Tibial nerve (tissue), 3 donors: Measurements from ENCODE around the gene PPAT.

Experiments used
- POLR2A ChIP-seq, 2 donors: fragments of 450-650 bp; IDR thresholded peaks; one replicate each; pipeline ENCODE4 v1.6.1; 2017; ENCODE audit warnings: antibody characterized with exemption in 2 of 2, mild to moderate bottlenecking in 2 of 2, moderate library complexity in 2 of 2
- TF ChIP-seq, protein P1 (sequence below), 5 experiments: fragments of 200-600 bp in 3 of 5; fragments of 450-650 bp in 2 of 5; sonication (generic) in 3 of 5; IDR thresholded peaks; one replicate each; pipeline ENCODE4 v1.5.1; 2016 to 2019; ENCODE audit warnings: antibody characterized with exemption in 5 of 5, mild to moderate bottlenecking in 3 of 5, moderate library complexity in 2 of 5

DNA sequence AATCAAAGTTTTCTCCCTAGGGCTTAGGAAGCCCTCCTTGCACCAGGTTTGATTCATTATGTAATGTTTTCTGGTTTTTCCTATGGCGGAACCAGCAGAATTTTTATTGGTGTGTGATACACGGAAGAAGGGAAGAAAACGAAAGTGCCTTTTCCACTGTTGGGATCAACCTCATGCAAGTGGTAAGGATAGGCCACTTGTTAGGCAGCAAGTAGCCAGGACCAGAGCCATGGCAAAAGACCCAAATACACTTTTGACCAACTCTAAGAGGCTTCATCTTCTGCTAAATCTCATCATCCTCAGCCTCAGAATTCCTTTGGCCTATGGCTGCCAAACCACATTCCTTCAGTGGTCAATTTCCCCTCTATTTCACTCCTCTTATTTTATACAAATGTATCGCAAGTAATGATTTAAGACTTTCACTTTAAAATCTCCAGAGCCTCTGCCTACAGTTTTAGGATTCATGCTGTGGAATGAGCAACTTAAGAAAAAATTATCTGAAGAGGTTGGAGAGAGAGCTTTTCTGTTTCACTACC lies 21.2 kb downstream of the PPAT start:
- TF ChIP-seq, protein P1, sequence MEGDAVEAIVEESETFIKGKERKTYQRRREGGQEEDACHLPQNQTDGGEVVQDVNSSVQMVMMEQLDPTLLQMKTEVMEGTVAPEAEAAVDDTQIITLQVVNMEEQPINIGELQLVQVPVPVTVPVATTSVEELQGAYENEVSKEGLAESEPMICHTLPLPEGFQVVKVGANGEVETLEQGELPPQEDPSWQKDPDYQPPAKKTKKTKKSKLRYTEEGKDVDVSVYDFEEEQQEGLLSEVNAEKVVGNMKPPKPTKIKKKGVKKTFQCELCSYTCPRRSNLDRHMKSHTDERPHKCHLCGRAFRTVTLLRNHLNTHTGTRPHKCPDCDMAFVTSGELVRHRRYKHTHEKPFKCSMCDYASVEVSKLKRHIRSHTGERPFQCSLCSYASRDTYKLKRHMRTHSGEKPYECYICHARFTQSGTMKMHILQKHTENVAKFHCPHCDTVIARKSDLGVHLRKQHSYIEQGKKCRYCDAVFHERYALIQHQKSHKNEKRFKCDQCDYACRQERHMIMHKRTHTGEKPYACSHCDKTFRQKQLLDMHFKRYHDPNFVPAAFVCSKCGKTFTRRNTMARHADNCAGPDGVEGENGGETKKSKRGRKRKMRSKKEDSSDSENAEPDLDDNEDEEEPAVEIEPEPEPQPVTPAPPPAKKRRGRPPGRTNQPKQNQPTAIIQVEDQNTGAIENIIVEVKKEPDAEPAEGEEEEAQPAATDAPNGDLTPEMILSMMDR (IDR thresholded peaks at IDR 0.05): no peak
- no peak for TF ChIP-seq POLR2A (IDR thresholded peaks at IDR 0.05)
